Cerebellar cortex (tissue), 1 donor: ENCODE results near the gene CYP26B1.

Experiments
- DNase-seq: peaks from one replicate; pipeline ENCODE4 v3.0.0-alpha.2; 2015; ENCODE audit warnings: low spot score

CYP26B1 gene

DNA sequence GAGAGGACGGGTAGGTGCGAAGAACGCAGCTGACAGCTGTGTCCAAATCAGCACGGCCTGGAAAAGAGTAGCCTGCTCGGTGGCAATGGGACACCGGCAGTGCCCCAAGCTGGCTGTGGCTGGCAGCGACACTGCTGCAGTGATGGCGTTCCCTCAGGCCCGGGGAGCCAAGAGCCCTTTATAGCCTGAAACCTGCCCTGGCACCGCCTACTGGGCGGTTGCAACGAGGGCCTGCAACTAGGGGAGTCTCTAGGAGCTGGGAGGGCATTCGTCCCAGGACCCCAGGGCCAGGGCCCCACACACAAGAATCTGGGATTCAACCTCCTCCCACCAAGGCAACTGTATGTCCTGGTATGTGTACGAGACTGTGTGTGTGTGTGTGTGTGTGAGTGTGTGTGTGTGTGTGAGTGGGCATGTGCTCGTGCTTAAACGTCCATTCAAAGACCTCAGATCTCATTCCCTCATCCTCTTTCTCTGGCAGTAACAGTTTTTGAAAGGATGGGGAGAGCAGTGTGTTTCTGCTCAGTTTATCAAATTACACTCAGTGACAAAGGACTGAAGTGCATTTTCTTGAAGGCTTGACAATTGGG lies 6.8 kb upstream of the CYP26B1 start:
- DNase-seq, result no peak

DNA sequence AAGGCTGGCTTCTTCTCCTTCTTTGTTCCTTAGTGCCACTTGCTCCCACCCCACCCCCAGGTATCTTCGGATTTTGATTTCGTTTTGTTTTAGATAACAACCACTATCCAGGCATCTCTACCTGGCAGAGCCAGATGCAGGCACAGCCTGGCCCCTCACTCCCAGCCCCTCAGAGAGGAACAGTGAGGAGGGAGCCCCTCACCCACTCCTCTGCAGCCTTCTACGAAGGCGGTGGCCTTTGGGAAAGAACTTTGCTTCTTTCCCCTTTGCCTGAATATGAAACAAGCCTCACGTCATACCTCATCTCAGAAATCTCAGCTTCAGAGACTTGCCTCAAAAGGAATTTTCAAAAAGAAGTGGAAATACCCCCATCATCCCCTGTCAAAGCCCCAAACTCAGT lies 6.3 kb upstream of the CYP26B1 start:
- no peak for DNase-seq

DNA sequence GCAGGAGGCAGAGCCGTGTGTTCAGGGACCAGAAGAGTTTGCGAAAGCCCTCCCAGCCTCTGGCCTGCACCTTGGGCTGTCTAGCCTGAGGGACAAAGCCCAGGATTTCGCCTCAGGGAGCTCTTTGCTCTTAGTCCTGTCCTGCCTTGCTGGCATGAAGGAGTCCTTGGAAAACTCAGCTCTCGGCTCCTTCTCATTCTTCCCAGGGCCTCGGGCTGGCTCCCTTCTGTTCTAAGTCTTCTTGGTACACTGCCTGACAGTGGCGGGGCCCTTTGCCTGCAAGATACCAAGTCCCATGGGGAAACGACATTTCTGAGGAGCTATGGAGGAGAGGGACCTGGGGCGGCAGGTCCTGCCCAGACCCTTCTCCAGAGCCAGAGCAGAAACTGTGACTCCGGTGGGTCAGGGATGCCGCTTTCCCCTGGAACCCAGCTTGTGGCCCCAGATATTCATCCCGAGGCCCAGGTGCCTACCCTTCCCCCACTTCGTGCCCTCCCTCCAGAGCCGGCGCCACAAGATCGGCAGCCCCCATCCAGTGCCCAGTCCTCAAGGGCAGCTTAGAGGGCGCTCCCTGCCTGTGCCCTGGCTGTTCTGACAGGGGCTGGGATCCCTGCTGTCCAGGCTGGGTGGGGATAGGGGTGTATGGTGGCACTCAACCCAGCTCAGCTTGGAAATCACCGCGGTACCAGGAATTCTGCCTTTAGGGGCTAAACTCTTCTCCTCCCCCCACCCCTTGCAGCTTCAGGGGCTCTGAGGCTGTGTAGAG lies 5.5 kb upstream of the CYP26B1 start:
- DNase-seq, result no peak

DNA sequence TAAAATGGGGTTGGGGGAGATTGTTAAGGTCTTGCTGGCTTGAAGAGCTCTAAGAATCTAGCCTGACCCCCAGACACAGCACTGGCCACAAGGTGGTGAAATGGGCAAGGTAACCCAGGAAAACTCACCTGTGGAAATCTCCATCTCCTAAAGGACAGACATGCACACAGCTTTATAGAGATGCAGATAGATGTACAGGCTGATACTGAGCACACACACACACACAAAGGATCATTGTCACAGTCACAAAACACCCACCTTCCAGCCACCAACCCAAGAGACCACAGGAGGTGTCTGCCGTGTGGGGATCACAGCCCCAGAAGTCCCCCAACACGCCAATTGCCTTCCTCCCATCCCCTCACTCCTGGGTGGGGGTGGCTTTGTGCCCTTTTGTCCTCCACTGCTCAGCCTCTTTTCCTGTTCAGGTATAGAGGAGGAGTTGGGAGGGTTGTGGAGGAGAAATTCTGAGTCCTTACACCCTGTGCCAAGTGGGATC lies 3.2 kb upstream of the CYP26B1 start:
- no peak for DNase-seq

DNA sequence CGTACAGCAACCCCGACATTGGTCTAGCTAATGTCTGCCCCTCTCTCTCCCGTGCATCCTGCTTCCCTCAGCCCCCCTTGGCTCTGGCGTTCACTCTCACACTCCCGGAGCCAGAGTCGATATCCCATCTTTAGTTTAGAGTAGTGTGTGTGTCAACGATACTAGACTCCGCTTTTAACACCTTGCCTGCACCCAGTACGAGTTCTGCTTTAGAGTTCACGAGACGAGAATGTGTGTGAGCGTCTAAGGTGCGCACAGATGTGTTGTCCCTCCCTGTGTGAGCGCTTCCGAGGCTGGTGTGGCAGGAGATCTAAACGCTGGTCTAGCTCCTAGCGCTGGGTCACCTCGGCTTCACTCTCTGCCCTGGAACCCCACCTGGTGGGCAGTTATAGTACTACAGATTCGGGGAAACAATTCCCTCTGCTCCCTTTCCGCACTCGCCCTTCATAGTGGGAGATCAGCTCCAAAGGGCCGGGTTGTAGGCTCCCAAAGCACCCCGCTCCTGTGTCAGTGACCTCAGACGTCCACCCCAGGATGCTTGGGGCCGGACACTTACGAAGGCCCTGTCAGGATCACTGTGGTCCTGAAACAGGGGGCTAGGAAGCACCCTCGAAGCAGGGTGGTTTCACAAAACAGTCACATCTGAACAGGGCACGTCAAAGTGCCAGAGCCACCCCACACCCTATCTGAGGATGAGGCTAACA lies 2.6 kb upstream of the CYP26B1 start:
- peak; percentile 90 for DNase-seq

DNA sequence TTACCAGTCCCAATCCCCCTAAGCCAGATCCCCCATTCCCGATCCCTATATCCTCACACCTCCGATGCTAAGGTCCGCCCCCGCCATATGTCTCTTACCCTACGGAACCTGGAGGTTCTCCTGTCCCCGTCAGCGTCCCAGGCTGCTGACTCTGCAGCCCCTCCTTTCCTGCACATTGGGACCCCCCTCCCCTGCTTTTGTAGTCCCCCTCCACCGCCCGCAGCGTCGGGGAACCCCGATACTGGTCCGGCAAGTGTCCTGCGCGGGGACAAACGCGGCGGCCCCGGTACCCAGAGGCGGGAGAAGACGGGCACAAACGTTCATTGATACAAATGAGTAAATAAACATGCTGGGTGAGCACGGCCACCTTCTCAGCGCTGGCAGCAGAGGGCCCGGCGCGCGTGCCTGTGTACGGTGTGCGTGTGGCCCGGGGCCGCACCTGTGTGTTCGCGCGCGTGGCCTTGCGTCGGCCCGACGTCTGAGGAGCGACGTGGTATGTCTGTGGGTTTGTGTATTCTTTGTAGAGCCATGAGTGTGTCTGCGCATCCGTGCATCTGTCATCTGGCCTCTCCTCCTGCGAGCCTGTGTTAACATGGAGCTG lies 2.0 kb upstream of the CYP26B1 start:
- no peak for DNase-seq

DNA sequence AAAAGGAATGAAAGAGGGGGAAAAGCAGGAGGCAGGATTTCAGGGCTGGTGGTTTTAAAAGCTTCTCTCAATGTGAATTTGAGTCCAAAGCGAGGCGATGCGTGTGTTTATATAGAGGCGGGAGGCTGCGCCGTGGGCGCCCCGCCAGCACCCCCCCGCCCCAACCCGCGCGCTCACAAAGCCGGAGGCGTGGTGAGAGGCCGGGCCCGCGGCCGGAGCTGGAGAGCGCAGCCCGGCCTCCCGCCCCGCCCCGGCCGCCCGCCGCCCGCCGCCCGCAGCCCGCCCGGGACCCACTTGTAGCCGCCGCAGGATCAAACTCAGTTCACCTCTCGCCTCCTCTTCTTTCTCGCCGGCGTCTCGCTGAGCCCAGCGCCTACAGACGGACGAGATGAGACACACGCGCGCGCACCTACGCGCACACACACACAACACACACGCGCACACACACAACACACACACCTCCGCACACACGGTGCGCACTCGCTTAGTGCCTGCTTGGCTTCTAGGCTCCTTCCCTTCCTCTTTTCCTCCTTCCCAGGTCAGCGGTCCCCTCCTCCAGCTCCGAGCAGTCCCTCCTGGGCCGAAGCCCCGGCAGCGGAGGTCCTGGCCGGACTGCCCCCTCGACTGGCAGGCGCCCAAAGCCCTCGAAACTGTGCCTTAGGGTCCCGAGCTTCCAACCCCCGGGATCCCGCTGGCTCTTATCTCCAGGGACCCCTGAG lies 1.3 kb upstream of the CYP26B1 start:
- DNase-seq, result no peak

DNA sequence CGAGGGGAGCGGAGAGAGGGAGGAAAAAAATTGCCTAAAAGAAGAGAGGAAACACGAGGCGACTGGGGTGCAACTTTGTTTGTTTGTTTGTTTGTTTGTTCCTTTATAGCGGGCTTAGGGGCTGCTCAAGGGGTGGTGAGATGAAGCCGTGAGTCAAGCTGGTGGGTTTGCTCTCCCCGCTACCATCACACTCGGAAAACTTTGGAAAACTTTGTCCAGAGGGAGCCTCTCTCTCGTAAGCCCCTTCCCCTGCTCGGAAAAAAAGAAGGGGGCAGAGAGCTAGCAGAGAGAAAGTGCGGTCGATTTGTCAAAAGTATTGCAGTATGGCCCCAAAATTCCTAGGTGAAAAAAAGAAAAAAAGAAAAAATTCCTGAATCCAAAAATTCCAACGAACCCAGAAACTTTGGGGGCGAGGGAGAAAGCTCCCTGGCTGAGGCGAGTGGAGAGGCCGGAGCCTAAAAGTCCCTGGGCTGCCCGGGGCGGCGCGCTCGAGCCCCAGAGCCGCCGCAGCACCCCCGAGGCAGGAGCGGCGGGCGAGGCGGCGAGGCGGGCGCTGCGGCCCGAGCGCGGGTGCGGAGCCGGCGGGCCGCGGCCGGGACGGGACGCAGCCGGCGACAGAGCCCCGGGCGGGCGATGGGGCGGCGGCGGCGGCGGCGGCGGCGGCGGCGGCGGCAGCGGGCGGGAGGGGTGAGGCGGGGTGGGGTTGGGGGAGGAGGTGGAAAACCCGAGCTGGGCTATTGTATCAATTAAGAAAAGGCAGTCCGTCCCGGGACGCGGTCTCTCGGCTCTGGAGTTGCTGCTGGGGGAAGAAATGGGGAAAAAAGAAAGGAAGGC lies 558 bp upstream of the CYP26B1 start:
- DNase-seq, result no peak

DNA sequence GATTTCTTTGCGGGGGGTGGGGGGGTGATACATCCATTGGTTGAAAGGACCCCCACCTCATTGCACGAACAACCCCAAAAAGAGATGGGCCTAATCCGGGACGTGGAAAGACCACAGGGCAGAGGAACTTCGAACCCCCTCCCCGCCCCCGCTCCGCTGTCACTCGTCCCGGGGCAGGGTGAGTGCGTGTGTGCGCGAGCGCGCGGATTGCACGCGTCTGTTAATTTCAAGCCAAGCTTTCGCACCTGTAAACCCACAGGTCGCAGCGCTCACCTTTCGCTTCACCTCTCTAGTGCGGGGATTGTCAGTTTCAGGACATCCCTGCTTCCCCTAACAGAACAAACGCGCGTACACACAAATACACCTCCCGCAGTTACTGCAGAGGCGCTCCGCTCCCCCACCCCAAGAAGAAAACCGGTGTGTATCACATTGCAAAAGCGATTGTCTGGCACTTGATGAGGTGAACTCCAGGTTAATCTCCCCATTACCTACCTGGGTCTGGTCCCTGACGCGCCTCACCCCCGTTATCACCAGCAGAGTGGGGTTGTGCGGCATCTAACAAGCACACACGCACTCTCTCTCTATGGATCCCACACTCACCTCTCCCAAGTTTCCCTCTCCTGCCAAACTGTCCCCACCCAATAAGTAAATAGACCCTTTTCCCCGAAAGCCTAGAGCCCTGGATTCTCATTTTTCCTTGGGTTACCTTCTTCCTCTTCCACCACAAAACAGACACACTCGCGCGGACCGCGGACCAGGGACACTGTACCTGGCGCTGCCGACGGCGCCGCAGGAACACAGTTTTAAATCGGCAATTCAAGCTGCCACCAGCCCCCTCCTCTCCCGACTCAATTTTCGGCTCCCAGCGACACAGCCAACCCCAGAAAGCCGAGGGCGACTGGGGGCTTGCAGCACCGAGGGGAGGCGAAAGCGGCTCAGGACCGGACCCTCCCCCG lies 1.0 kb downstream of the CYP26B1 start:
- no peak for DNase-seq

DNA sequence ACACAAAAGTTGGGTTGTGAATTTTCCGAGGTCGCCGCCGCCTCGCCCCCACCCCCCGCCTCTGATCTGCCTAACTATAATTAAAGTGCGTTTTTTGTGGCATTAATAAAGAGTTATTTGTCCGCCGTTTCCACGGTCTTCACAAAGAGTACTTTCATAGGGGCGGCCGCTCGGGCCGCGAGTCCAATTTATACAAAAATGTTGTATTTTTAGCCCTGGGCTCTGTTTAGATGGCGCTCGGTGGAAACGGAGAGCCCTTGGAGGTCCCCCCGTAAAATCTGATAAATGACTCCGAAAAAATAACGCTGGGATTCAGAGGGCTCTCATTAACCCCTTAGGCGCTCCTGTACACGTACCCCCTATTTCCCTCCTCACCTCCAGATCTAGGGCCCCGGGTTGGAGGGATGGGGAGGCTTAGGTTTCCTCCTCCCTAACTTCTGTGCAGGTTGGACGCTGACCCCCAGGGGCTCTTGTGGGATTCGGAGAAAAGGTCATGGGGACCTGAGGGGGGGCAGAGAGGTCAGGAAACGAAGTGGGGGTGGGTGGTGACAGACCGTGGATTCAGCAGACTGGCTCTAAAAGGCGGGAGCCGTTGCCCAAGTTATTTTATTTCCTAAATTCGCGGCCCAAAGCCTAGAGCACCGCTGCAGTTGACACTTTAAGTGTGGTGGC lies 1.9 kb downstream of the CYP26B1 start:
- DNase-seq, result no peak

DNA sequence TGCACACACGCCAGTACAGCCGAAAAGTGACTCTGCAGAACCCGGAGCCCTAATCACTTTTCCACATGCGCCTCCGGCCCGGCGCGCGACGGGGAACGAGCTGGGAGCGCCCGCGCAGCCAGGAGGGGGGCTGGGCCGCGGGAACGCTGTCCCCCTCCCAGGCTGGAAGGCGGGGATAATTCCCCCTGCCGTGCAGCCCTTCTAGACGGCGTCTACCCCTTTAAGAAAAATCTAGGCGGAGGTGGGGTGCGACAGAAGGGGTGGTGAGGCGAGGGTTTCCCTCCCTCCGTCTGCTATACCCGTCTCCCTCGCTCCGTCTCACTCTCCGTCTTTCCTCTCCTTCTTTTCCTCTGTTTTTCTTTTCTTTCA lies 2.4 kb downstream of the CYP26B1 start:
- DNase-seq, result peak; percentile 67

DNA sequence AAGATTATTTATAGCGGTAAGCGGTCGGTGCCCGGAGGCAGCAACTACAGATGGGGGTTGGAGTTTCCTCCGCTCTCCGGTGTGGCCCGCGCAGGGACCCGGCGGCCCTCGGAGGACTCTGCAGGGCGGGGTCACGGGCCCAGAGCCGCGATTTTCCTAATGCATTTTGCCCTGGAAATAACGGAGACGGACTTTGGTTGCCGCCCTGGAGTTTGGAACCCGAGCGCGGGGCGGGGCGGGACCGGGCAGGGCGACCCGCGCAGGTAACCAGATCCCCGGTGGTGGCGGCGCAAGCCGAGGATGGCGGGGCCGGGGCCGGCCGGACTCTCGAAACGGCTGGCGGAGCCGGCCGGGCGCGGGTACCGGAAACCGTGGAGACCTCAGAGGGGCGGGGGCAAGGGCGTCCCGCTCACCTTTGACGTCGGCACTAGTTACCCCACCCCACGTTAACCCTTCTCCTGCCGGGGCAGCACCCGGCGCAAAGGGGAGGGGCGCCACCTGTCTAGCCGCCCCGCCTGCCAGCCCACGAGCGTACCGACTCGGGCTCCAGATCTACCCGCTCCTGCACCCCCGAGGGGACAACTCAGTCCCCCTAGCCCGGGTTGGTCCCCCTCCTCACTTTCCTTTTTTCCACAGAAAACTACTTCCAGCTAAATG lies 2.9 kb downstream of the CYP26B1 start:
- no peak for DNase-seq

DNA sequence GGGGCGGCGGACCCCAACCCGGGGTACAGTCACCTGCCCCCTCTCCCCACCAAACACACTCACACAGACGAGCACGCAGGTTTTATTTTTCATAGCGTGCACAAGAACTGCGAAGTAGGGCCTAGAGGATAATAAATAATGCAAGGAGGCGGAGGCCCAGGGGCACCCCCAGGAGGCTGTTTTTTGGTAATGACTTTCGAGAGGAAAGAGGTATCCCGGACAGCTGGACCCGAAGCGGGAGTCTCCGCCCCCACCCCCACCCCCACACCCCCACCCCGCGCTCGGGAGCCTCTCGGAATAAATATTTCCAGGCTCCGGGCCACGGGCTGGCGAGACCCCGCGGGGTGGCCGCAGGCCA lies 3.4 kb downstream of the CYP26B1 start:
- no peak for DNase-seq

DNA sequence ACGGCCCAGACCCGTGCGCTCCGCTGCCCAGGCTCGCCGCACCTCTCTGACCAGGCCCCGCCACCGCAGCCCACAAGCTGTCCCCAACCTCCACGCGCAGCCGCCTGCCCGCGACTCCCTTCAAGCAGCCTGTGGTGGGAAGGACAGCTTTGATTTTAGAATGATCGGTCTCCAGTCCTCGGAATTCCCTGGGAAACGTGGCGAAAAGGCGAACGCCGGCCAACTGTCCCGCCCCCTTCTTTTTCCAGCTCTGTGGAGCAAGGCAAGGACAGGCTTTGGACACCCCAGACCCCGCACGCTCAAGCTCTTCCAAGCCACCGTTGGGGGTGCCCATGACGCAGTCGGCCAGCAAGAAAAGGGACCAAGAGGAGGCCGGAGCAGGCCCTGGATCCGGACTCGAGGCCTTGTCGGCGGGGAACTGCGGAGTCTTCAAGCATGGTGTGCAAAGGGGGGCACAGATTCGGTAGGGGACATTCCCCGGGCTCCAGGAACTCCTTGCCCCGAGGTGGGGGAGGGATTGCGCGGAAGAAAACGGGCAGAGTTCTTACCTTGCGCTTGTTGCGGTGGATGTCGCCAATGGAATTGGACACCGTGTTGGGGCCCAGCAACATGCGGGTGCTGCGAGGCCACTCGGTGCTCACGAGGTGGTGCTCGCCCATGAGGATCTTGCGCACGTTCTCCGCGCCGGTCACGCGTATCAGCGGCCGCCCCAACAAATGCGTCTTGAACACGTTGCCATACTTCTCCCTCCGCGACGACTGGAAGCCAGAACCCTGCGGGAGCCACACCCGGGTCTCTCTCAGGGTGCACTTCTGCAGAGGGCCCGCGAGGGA lies 4.0 kb downstream of the CYP26B1 start:
- no peak for DNase-seq

DNA sequence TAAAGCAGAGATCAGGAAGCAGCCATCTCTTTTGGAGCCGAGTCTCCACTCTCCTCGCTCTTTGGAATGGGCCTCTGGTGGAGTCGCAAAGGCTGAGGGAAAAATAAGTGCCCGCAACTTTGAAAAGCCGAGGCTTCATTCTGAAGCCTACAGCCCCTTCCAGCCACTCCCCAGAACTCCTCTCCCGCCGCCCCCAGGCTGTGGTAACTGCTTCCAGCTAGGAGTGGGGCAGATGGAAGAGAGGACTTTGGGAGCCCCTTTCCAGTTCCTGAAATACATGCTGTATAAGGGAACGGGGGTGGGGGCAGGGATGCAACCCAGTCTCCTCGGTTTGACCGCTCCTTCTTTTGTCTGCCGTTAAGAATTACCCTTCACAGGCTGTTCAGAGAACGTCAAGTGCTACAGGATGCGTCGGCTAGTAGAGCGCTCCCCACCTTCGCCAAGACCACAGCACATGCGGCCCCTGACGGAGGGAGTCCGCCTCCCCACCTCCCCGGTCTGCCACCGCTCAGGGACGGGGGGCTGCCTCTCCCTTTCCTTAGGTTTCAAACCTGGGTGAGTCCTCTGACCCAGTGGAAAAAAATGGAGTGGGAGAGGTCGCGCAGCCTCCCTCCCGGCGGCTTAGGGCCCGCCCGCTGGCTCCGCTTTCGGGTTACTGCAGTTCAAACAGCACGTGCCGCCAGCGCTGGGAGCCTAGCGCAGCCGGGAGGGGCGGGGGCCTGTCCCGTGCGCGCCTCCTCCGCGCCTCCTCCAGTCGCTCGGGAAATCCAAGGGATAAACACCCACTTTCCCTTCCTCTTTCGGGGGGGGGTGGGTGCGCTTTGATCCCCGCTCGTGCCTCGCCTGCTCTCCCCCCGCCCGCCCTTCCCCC lies 4.9 kb downstream of the CYP26B1 start:
- DNase-seq, result no peak

DNA sequence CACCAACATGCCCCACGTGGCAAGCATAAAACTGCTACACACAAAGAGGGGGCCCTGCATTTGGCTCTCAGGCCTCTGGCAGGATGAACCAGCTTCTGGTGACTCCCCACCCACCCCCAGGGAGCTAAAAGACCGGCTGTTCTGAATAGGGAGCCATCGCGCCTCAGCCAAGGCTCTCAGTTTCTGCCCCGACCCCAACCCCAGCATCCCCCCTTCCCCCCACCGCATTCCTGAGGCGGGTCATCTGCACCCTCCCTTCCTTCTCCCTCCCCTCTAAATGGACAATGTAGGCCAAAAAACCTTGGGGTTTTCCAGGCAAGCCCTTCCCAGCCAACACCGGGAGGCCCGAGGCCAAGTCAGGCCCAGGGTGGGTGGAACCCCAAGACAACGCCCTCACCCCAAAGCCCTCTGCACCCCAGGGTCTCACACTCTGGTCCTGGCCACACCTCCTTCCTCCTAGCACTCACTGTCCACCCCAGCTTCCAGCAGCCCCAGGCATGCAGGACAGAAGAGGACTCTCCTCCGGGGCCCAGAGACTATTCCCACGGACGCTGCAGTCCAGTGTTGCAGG lies 5.7 kb downstream of the CYP26B1 start:
- no peak for DNase-seq
